Heart right ventricle (tissue), 16 donors: Measurements from ENCODE around the gene FTSJ3. TPM values are rescaled to one million over a fixed set of nuclear protein-coding genes. Genes with fewer than 3 reads are reported as not detected.

Experiments used
- ATAC-seq, 8 donors: fragments of 200-7000 bp; cut with Tn5 transposase; one replicate each; pipeline ENCODE4 v1.9.1; 2020; ENCODE audit warnings: mild to moderate bottlenecking in 8 of 8, moderate library complexity in 8 of 8, moderate number of reproducible peaks in 1 of 8
- DNase-seq, 2 donors: peaks; one replicate each; pipeline ENCODE4 v3.0.0-alpha.2; 2020
- H3K27ac ChIP-seq, 10 donors: fragments of 200-600 bp; sonication (generic) in 2 of 10; one replicate each; pipeline versions ENCODE4 v1.5.0 to v1.8.0; 2020 to 2022; ENCODE audit warnings: mild to moderate bottlenecking in 3 of 10
- H3K27me3 ChIP-seq, 7 donors: fragments of 200-600 bp; one replicate each; pipeline ENCODE4 v1.8.0; 2021 to 2022; ENCODE audit warnings: mild to moderate bottlenecking in 2 of 7
- H3K36me3 ChIP-seq, 9 donors: fragments of 200-600 bp; sonication (generic) in 1 of 9; one replicate each; pipeline versions ENCODE4 v1.5.0 to v1.8.0; 2020 to 2022; ENCODE audit warnings: mild to moderate bottlenecking in 2 of 9
- H3K4me1 ChIP-seq, 9 donors: fragments of 200-600 bp; sonication (generic) in 1 of 9; one replicate each; pipeline versions ENCODE4 v1.5.0 to v1.8.0; 2020 to 2022; ENCODE audit warnings: mild to moderate bottlenecking in 4 of 9
- H3K4me3 ChIP-seq, 10 donors: fragments of 200-600 bp; sonication (generic) in 2 of 10; one replicate each; pipeline versions ENCODE4 v1.5.0 to v1.8.0; 2020 to 2022; ENCODE audit warnings: mild to moderate bottlenecking in 7 of 10, moderate library complexity in 2 of 10
- H3K9me3 ChIP-seq, 11 donors: fragments of 200-600 bp in 10 of 11; sonication (generic) in 2 of 11; one replicate each; pipeline versions ENCODE4 v1.5.0 to v1.8.0; 2013 to 2022; ENCODE audit warnings: mild to moderate bottlenecking in 2 of 11, control low read depth in 1 of 11, moderate library complexity in 1 of 11
- WGBS, 2 donors: extraction: QIAGEN DNeasy Blood & Tissue Kit; methylation state at CpG; one replicate each; pipeline ENCODE4 v1.1.7; 2013; ENCODE audit warnings: inconsistent platforms in 1 of 2; 5-methylcytosine and 5-hydroxymethylcytosine counted together
- intact Hi-C, 10 donors: fragments of 100-400 bp; cut with DNase I; formaldehyde crosslinking; loops; one replicate each; pipeline versions ENCODE4 v1.11.1 to v1.14.2; 2022
- polyA plus RNA-seq, 2 donors: library from polyadenylated mRNA; stranded (reverse); fragments of 200-250 nt; gene quantifications; one replicate each; pipeline ENCODE4 v1.2.3, GENCODE V29; 2013
- total RNA-seq, 10 donors: library from RNA; stranded (reverse); fragmentation: NEBNext Ultra II Directional in 3 of 10; extraction: Animal tissue kit (Norgen Biotek cat#: 25700) in 3 of 10; gene quantifications; one replicate each; pipeline versions ENCODE4 v1.2.1 to v1.2.4, GENCODE V29; 2021 to 2023
- TF ChIP-seq, protein P1 (sequence below), 9 donors: fragments of 200-600 bp; sonication (generic) in 2 of 9; IDR thresholded peaks; one replicate each; pipeline versions ENCODE4 v1.5.0 to v1.8.0; 2021 to 2022; ENCODE audit warnings: antibody characterized with exemption in 9 of 9, mild to moderate bottlenecking in 5 of 9, moderate library complexity in 1 of 9
- donor health status: Arrhythmogenic right ventricular cardiomyopathy.
- donor health status: ischemic (EF 13 %, LVEDD 7.1; RV severe dilation, severe dysfunction).
- donor health status: healthy with polysubstance abuse.
- donor health status: DM: no; HTN: yes; CAD: no.
- donor health status: DM: no; HTN: no; CAD: no.
- donor health status: ischemic (EF 25% LVEDD 6.9; RV normal size, moderate dysfunction).
- donor health status: ischemic (EF 25% LVEDD 5.7; RV mildly dilated, moderate dysfunction).
- donor health status: healthy.
- donor health status: DM: yes; HTN: yes; CAD: no.
- donor health status: Ischemic cardiomyopathy.
- donor health status: ischemic (EF 35%, LVEDD 5.7; RV mildly dilated, moderate dysfunction).
- donor health status: nonischemic (EF 11% LVEDD 7.7; RV severe dilation, severe dysfunction).
- donor health status: DM: yes; HTN: yes; CAD: no.
- donor health status: PGD.
- donor health status: ischemic (EF 29% LVEDD 5.4; RV normal size, mild dysfunction).
- donor health status: nonischemic (EF 23%, LVEDD 6.1; RV moderate dilation, normal function).

Gene FTSJ3
- total and polyA plus RNA-seq, 12 donors = 14.0 to 43.0 (median 28.4) TPM

- ATAC-seq (no peak), DNase-seq (no peak)
- Histone ChIP-seq H3K27ac (no peak overlapping the region), H3K36me3 (peaks cover 0 to 97% (median 33%) of the 10 kb centered on the region in 9 donors), H3K27me3 (no peaks in the 10 kb centered on the region), H3K4me1 (peaks cover 0 to 17% (median 6%) of the 10 kb centered on the region in 9 donors), H3K9me3 (no peaks in the 10 kb centered on the region), H3K4me3 (no peak overlapping the region)
- WGBS, 2 donors = 93 to 97% methylated on average over 1 of the region's 1 CpG
- TF ChIP-seq, protein P1, sequence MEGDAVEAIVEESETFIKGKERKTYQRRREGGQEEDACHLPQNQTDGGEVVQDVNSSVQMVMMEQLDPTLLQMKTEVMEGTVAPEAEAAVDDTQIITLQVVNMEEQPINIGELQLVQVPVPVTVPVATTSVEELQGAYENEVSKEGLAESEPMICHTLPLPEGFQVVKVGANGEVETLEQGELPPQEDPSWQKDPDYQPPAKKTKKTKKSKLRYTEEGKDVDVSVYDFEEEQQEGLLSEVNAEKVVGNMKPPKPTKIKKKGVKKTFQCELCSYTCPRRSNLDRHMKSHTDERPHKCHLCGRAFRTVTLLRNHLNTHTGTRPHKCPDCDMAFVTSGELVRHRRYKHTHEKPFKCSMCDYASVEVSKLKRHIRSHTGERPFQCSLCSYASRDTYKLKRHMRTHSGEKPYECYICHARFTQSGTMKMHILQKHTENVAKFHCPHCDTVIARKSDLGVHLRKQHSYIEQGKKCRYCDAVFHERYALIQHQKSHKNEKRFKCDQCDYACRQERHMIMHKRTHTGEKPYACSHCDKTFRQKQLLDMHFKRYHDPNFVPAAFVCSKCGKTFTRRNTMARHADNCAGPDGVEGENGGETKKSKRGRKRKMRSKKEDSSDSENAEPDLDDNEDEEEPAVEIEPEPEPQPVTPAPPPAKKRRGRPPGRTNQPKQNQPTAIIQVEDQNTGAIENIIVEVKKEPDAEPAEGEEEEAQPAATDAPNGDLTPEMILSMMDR (IDR thresholded peaks at IDR 0.05) = no peak
- intact Hi-C loops = no loop called here
Observed at GRCh38 chr17:63785556-63785955, 41.9 kb downstream of the FTSJ3 start.

DNA sequence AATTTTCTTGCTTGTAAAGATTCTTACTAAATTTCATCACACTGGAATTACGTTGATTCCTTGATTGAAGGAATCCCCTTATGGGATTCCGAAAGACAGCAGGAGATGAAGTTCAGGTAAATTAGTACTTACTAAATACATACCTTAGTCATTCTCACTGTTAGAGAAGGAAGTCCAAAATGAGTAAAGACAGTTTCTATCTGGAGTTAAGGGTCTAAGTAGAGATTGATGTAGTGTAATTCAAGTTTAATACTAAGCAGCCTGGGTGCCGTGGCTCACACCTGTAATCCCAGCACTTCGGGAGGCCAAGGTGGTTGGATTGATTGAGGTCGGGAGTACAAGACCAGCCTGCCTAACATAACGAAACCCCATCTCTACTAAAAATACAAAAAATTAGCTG is 43.9 kb downstream of the FTSJ3 start:
- no peaks in the 10 kb centered on the region for H3K9me3 ChIP-seq
- ATAC-seq (no peak), DNase-seq (no peak)
- TF ChIP-seq, protein P1 (IDR thresholded peaks at IDR 0.05) = no peak
- peaks cover 0 to 29% (median 9%) of the 10 kb centered on the region in 9 donors for H3K4me1 ChIP-seq
- H3K27ac ChIP-seq = no peak overlapping the region
- 84 to 91% methylated on average over 6 of the region's 6 CpGs for WGBS, 2 donors
- no peak overlapping the region for H3K4me3 ChIP-seq
- no peaks in the 10 kb centered on the region for H3K27me3 ChIP-seq
- intact Hi-C loops = no loop called here
- H3K36me3 ChIP-seq = peaks cover 0 to 97% (median 17%) of the 10 kb centered on the region in 9 donors

GRCh38 chr17:63780928-63781327 is 46.5 kb downstream of the FTSJ3 start:
- 95 to 98% methylated on average over 4 of the region's 4 CpGs for WGBS, 2 donors
- no peak for DNase-seq
- no peak overlapping the region for H3K4me3 ChIP-seq
- H3K9me3 ChIP-seq = no peaks in the 10 kb centered on the region
- H3K27ac ChIP-seq = no peak overlapping the region
- TF ChIP-seq, protein P1 (IDR thresholded peaks at IDR 0.05) = no peak
- intact Hi-C loops = no loop called here
- ATAC-seq = no peak
- H3K27me3 ChIP-seq = no peaks in the 10 kb centered on the region
- H3K4me1 ChIP-seq = peaks cover 0 to 51% (median 32%) of the 10 kb centered on the region in 9 donors
- H3K36me3 ChIP-seq = peaks cover 0 to 96% (median 4%) of the 10 kb centered on the region in 9 donors

GRCh38 chr17:63780507-63780906 is 47.0 kb downstream of the FTSJ3 start:
- ATAC-seq (no peak), DNase-seq (no peak)
- TF ChIP-seq, protein P1 (IDR thresholded peaks at IDR 0.05) = no peak
- Histone ChIP-seq H3K36me3 (peaks cover 0 to 92% (median 4%) of the 10 kb centered on the region in 9 donors), H3K9me3 (no peaks in the 10 kb centered on the region), H3K4me1 (peaks cover 0 to 55% (median 37%) of the 10 kb centered on the region in 9 donors), H3K4me3 (no peak overlapping the region), H3K27me3 (no peaks in the 10 kb centered on the region), H3K27ac (no peak overlapping the region)
- intact Hi-C loops = no loop called here
- WGBS, 2 donors = 100% methylated on average over 1 of the region's 1 CpG
